HG02588 (cell line): Measurements from ENCODE around the gene SGPP2.
A peak's percentile ranks its signal among the peaks of the same experiment; 100 is the strongest.
"Not testable (repeated sequence)": the region's sequence is repeated elsewhere in the genome, so short reads cannot be mapped to it uniquely, and the experiment has no call there.

Experiments used
- ATAC-seq: cut with Tn5 transposase; IDR thresholded peaks from one replicate; pipeline ENCODE4 v1.9.1; 2021; ENCODE audit warnings: mild to moderate bottlenecking, moderate library complexity; ENCODE audit not compliant: unreplicated experiment

Gene SGPP2

GRCh38 chr2:222424276-222424728 lies at the start of gene SGPP2:
TSS of gene SGPP2 (plus strand) at chr2:222424543. CDS start at chr2:222424603, 60 bp downstream.
- peak; percentile 32 for ATAC-seq

- ATAC-seq = no peak
Observed at GRCh38 chr2:222375798-222376197, 48.5 kb upstream of the SGPP2 start.

GRCh38 chr2:222380456-222380855 lies 43.9 kb upstream of the SGPP2 start:
- ATAC-seq = no peak

GRCh38 chr2:222381566-222381965 lies 42.8 kb upstream of the SGPP2 start:
- ATAC-seq = no peak

GRCh38 chr2:222383255-222383654 lies 41.1 kb upstream of the SGPP2 start:
- no peak for ATAC-seq

- no peak for ATAC-seq
Observed at GRCh38 chr2:222391743-222392285, 32.5 kb upstream of the SGPP2 start.

- ATAC-seq = no peak
Observed at GRCh38 chr2:222393733-222394267, 30.5 kb upstream of the SGPP2 start.

GRCh38 chr2:222398446-222398885 lies 25.9 kb upstream of the SGPP2 start:
- no peak for ATAC-seq

- ATAC-seq = no peak
Observed at GRCh38 chr2:222399038-222399783, 25.1 kb upstream of the SGPP2 start.

GRCh38 chr2:222404151-222404905 lies 20.0 kb upstream of the SGPP2 start:
- ATAC-seq = no peak

GRCh38 chr2:222408684-222409083 lies 15.7 kb upstream of the SGPP2 start:
- ATAC-seq = no peak

GRCh38 chr2:222410534-222410933 lies 13.8 kb upstream of the SGPP2 start:
- no peak for ATAC-seq

- ATAC-seq = not testable (repeated sequence)
Observed at GRCh38 chr2:222412334-222412733, 12.0 kb upstream of the SGPP2 start.

- ATAC-seq = no peak
Observed at GRCh38 chr2:222413295-222413911, 10.9 kb upstream of the SGPP2 start.

GRCh38 chr2:222418739-222419138 lies 5.6 kb upstream of the SGPP2 start:
- ATAC-seq = no peak

GRCh38 chr2:222420508-222420907 lies 3.8 kb upstream of the SGPP2 start:
- no peak for ATAC-seq

- no peak for ATAC-seq
Observed at GRCh38 chr2:222421626-222422025, 2.7 kb upstream of the SGPP2 start.

- no peak for ATAC-seq
Observed at GRCh38 chr2:222423186-222423585, 1.2 kb upstream of the SGPP2 start.

- peak; percentile 34 for ATAC-seq
Observed at GRCh38 chr2:222423632-222424275, 589 bp upstream of the SGPP2 start.
